Panc1 (cell line): ENCODE measurements around the gene NR1H2. TPM values are rescaled to one million over a fixed set of nuclear protein-coding genes. Genes with fewer than 3 reads are reported as not detected.
"Not testable (repeated sequence)": the region's sequence is repeated elsewhere in the genome, so short reads cannot be mapped to it uniquely, and the experiment has no call there.

Source experiments
- ATAC-seq: fragments of 200-7000 bp; cut with Tn5 transposase; 2 replicates; pipeline ENCODE4 v1.9.1; 2020; ENCODE audit warnings: mild to moderate bottlenecking, moderate library complexity
- BruUV-seq: library from RNA; stranded (reverse); fragments of 400-500 nt; replicated peaks from 2 replicates; lab custom pipeline; 2021; lab: Mats Ljungman, UMichigan
- CTCF ChIA-PET: fragments of 300-600 bp; sonication (Branson Sonifier 250); formaldehyde crosslinking; loops from one replicate; lab custom pipeline; 2022; ENCODE audit warnings: antibody characterized with exemption; lab: Charles Lee
- POLR2A ChIA-PET: fragments of 300-600 bp; sonication (Branson Sonifier 250); formaldehyde crosslinking; loops from one replicate; lab custom pipeline; 2022; ENCODE audit warnings: antibody characterized with exemption; lab: Charles Lee
- DNase-seq: peaks from one replicate; pipeline ENCODE4 v3.0.0-alpha.2; 2010; ENCODE audit warnings: low read depth, low spot score
- H3K27ac ChIP-seq: 2 replicates; pipeline ENCODE4 v1.5.1; 2011; ENCODE audit warnings: mild to moderate bottlenecking, low read length, inconsistent platforms
- H3K27me3 ChIP-seq: fragments of 200-500 bp; sonication (Bioruptor generic); 2 replicates; pipeline ENCODE4 v1.6.0; 2014; ENCODE audit warnings: low read length, inconsistent platforms; ENCODE audit not compliant: control insufficient read depth, insufficient read depth
- H3K36me3 ChIP-seq: fragments of 200-500 bp; sonication (Bioruptor generic); 2 replicates; pipeline ENCODE4 v1.5.1; 2014; ENCODE audit warnings: inconsistent platforms, mild to moderate bottlenecking, low read length, moderate library complexity; ENCODE audit not compliant: control insufficient read depth, insufficient read depth
- H3K4me1 ChIP-seq: 2 replicates; pipeline ENCODE4 v1.5.1; 2011; ENCODE audit warnings: inconsistent platforms, mild to moderate bottlenecking, low read length, moderate library complexity; ENCODE audit not compliant: control insufficient read depth, insufficient read depth
- H3K4me3 ChIP-seq, 2 experiments: 2 replicates each; pipeline ENCODE4 v1.5.1; 2011 to 2012; ENCODE audit warnings: low read depth in 2 of 2, low read length in 2 of 2, mild to moderate bottlenecking in 2 of 2, inconsistent platforms in 1 of 2, moderate library complexity in 1 of 2
- H3K9me3 ChIP-seq: fragments of 200-500 bp; sonication (Bioruptor generic); 2 replicates; pipeline ENCODE4 v1.5.1; 2014; ENCODE audit warnings: low read depth, mild to moderate bottlenecking, inconsistent platforms, low read length, moderate library complexity; ENCODE audit not compliant: control insufficient read depth, insufficient read depth
- POLR2AphosphoS5 ChIP-seq: IDR thresholded peaks from 2 replicates; pipeline ENCODE4 v1.6.1; 2012; ENCODE audit warnings: mild to moderate bottlenecking, low read depth, low read length, moderate library complexity
- SIN3A ChIP-seq: IDR thresholded peaks from 2 replicates; pipeline ENCODE4 v1.6.1; 2012; ENCODE audit warnings: low read depth, mild to moderate bottlenecking, low read length, moderate library complexity, borderline replicate concordance; ENCODE audit not compliant: insufficient read depth
- TCF7L2 ChIP-seq: IDR thresholded peaks from 2 replicates; pipeline ENCODE4 v1.6.1; 2011; ENCODE audit warnings: mild to moderate bottlenecking, low read depth, low read length, inconsistent platforms
- in situ Hi-C: cut with HindIII; loops from 2 replicates; pipeline ENCODE4 v1.10.0; 2016; ENCODE audit warnings: low sequenced_read_pairs, low pct_unique_long_range_greater_than_20kb
- intact Hi-C: fragments of 100-400 bp; cut with micrococcal nuclease; formaldehyde crosslinking; loops from one replicate; pipeline ENCODE4 v1.10.0; 2022; ENCODE audit not compliant: unreplicated experiment
- total RNA-seq: library from RNA; stranded (reverse); gene quantifications from one replicate; pipeline ENCODE4 v1.2.1, GENCODE V29; 2021; ENCODE audit not compliant: unreplicated experiment
- TF ChIP-seq, protein P1 (sequence below), 2 experiments: IDR thresholded peaks; 2 replicates each; pipeline ENCODE4 v1.6.1; 2011 to 2012; ENCODE audit warnings: low read depth in 2 of 2, control low read depth in 1 of 2, low read length in 1 of 2, mild to moderate bottlenecking in 1 of 2, moderate library complexity in 1 of 2; ENCODE audit not compliant: insufficient read depth in 1 of 2
- TF ChIP-seq, protein P2 (sequence below): fragments of 450-650 bp; IDR thresholded peaks from 2 replicates; pipeline ENCODE4 v1.5.1; 2017; ENCODE audit warnings: mild to moderate bottlenecking

The NR1H2 gene
- total RNA-seq, 1 experiment from 2014 or later, result 55.8 TPM

DNA sequence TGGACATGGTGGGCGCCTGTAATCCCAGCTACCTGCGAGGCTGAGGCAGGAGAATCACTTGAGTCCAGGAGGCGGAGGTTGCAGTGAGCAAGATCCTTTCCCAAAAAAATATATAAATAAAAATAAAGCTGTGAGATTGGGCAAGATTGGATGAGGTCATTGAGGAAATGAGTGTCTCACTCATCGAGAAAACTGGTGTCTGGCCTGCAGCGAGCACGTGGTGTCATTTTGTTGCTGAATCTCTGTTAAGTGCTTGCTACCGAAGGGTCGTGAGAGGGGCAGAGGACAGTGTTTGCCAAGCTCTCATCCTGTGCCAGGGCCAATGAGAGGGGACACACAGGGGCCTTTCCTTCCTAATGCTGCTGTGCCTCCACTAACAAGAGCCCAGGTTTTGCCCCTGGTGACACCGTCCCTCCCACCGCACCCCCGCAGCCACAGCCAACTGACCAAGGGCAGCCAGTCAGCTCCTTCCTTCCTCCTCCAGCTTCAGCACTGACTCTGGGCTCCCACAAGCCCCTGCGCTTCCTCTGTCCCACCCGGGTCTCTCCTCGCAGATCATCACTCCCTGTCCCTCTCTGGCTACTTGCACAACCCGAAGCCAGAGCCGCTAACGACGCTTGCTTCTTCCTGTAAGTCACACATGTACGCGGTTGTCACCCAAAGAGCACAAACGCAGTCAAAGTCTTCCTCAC, 11.1 kb downstream of the NR1H2 start:
- CTCF ChIA-PET, result no interaction called here
- POLR2A ChIA-PET, result no interaction called here
- in situ Hi-C loops, result no loop called here

DNA sequence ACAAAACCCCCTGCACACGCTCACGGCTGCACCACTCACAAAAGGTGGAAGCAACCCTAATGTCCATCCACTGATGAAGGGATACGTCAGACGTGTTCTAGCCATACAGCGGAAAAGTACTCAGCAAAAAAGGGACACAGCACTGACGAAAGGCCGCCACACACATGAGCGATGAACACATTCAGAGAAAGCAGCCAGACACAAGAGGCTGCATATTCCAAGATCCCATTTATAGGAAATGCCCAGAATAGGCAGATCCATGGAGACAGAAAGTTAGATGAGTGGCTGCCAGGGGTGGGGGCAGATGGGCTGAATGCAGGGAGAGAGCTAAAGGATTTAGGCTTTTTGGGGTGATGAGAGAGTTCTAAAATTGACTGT, 11.6 kb downstream of the NR1H2 start:
- no peaks in the 10 kb centered on the region for H3K27me3 ChIP-seq
- no peaks in the 10 kb centered on the region for H3K9me3 ChIP-seq
- intact Hi-C loops, result no loop called here
- H3K27ac ChIP-seq, result no peak overlapping the region
- ChIA-PET CTCF (no interaction called here), POLR2A (no interaction called here)
- TF ChIP-seq, protein P1, sequence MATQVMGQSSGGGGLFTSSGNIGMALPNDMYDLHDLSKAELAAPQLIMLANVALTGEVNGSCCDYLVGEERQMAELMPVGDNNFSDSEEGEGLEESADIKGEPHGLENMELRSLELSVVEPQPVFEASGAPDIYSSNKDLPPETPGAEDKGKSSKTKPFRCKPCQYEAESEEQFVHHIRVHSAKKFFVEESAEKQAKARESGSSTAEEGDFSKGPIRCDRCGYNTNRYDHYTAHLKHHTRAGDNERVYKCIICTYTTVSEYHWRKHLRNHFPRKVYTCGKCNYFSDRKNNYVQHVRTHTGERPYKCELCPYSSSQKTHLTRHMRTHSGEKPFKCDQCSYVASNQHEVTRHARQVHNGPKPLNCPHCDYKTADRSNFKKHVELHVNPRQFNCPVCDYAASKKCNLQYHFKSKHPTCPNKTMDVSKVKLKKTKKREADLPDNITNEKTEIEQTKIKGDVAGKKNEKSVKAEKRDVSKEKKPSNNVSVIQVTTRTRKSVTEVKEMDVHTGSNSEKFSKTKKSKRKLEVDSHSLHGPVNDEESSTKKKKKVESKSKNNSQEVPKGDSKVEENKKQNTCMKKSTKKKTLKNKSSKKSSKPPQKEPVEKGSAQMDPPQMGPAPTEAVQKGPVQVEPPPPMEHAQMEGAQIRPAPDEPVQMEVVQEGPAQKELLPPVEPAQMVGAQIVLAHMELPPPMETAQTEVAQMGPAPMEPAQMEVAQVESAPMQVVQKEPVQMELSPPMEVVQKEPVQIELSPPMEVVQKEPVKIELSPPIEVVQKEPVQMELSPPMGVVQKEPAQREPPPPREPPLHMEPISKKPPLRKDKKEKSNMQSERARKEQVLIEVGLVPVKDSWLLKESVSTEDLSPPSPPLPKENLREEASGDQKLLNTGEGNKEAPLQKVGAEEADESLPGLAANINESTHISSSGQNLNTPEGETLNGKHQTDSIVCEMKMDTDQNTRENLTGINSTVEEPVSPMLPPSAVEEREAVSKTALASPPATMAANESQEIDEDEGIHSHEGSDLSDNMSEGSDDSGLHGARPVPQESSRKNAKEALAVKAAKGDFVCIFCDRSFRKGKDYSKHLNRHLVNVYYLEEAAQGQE (IDR thresholded peaks at IDR 0.05; ENCODE audit: insufficient read depth in 1 of 2, low read depth in 2 of 2, low read length in 1 of 2), result no peak
- no peak for TF ChIP-seq SIN3A
- no peak for TF ChIP-seq POLR2AphosphoS5
- no peak for DNase-seq
- in situ Hi-C loops, result no loop called here
- peaks cover 4% of the 10 kb centered on the region for H3K4me1 ChIP-seq
- no peak for ATAC-seq
- no peak overlapping the region for H3K4me3 ChIP-seq
- no TSS peak for BruUV-seq
- H3K36me3 ChIP-seq, result no peaks in the 10 kb centered on the region

More for the DNA sequence above, 11.1 kb downstream of the NR1H2 start:
- no TSS peak for BruUV-seq
- H3K9me3 ChIP-seq, result no peaks in the 10 kb centered on the region
- no peaks in the 10 kb centered on the region for H3K27me3 ChIP-seq
- intact Hi-C loops, result no loop called here
- no peak overlapping the region for H3K27ac ChIP-seq
- H3K36me3 ChIP-seq, result no peaks in the 10 kb centered on the region
- no peak for TF ChIP-seq TCF7L2
- TF ChIP-seq SIN3A, result no peak
- TF ChIP-seq POLR2AphosphoS5, result no peak
- TF ChIP-seq, protein P2, sequence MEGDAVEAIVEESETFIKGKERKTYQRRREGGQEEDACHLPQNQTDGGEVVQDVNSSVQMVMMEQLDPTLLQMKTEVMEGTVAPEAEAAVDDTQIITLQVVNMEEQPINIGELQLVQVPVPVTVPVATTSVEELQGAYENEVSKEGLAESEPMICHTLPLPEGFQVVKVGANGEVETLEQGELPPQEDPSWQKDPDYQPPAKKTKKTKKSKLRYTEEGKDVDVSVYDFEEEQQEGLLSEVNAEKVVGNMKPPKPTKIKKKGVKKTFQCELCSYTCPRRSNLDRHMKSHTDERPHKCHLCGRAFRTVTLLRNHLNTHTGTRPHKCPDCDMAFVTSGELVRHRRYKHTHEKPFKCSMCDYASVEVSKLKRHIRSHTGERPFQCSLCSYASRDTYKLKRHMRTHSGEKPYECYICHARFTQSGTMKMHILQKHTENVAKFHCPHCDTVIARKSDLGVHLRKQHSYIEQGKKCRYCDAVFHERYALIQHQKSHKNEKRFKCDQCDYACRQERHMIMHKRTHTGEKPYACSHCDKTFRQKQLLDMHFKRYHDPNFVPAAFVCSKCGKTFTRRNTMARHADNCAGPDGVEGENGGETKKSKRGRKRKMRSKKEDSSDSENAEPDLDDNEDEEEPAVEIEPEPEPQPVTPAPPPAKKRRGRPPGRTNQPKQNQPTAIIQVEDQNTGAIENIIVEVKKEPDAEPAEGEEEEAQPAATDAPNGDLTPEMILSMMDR, result no peak
- TF ChIP-seq, protein P1 (IDR thresholded peaks at IDR 0.05; ENCODE audit: insufficient read depth in 1 of 2, low read depth in 2 of 2, low read length in 1 of 2), result no peak
- H3K4me3 ChIP-seq, result no peak overlapping the region
- ATAC-seq (no peak), DNase-seq (no peak)
- H3K4me1 ChIP-seq, result peaks cover 4% of the 10 kb centered on the region

DNA sequence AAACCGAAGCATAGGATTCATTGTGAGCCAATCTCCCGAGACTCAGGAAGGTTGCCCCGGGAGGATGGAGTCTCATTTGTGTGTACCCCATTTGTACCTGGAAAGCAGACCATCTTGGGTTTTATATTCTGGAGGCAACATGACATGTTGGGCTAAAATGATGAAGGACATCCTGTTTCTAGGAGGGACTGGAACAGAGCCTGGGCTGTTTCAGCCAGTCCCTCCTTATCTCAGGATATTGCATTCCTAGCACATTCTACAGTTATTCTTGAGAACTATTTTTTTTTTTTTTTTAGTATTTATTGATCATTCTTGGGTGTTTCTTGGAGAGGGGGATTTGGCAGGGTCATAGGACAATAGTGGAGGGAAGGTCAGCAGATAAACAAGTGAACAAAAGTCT, 14.0 kb downstream of the NR1H2 start:
- in situ Hi-C loops, ATAC-seq, H3K4me1 ChIP-seq, intact Hi-C loops, H3K4me3 ChIP-seq, CTCF ChIA-PET, BruUV-seq, POLR2A ChIA-PET, DNase-seq, H3K9me3 ChIP-seq, H3K27ac ChIP-seq, H3K27me3 ChIP-seq, H3K36me3 ChIP-seq: not testable (repeated sequence)

DNA sequence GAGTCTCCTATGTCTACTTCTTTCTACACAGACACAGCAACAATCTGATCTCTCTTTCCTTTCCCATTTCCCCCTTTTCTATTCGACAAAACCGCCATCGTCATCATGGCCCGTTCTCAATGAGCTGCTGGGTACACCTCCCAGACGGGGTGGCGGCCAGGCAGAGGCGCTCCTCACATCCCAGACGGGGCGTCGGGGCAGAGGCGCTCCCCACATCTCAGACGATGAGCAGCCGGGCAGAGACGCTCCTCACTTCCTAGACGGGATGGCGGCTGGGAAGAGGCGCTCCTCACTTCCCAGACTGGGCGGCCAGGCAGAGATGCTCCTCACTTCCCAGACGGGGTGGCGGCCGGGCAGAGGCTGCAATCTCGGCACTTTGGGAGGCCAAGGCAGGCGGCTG, 14.7 kb downstream of the NR1H2 start:
- DNase-seq, BruUV-seq, H3K36me3 ChIP-seq, CTCF ChIA-PET, in situ Hi-C loops, H3K27ac ChIP-seq, ATAC-seq, H3K9me3 ChIP-seq, H3K4me3 ChIP-seq, H3K27me3 ChIP-seq, intact Hi-C loops, POLR2A ChIA-PET, H3K4me1 ChIP-seq: not testable (repeated sequence)
